H1 (cell line): ENCODE results near the gene NKAIN2. TPM values are rescaled to one million over a fixed set of nuclear protein-coding genes. Genes with fewer than 3 reads are reported as not detected.

Experiments
- CTCF ChIA-PET: fragments of 300-600 bp; sonication (Branson Sonifier 250); formaldehyde crosslinking; loops from one replicate; lab custom pipeline; 2021; ENCODE audit not compliant: partially characterized antibody; lab: Charles Lee
- POLR2A ChIA-PET: fragments of 300-600 bp; sonication (Branson Sonifier 250); formaldehyde crosslinking; loops from one replicate; lab custom pipeline; 2021; ENCODE audit warnings: inconsistent platforms; ENCODE audit not compliant: partially characterized antibody; lab: Charles Lee
- DNase-seq, 2 experiments: peaks; one replicate each; pipeline versions ENCODE4 v3.0.0 to v3.0.0-alpha.2; 2010 to 2022; ENCODE audit warnings: low spot score in 2 of 2, low read depth in 1 of 2, mixed read lengths in 1 of 2
- FAIRE-seq: peaks from 2 replicates; lab custom pipeline; 2011; peaks lifted over from hg19 to GRCh38; lab: Jason Lieb, UNC
- H2AFZ ChIP-seq: 2 replicates; pipeline ENCODE4 v1.8.1; 2012; ENCODE audit warnings: low read length, inconsistent platforms
- H2AK5ac ChIP-seq: 2 replicates; pipeline ENCODE4 v1.6.1; 2013; ENCODE audit warnings: low read depth, low read length
- H2BK120ac ChIP-seq: replicated peaks from 2 replicates; pipeline ENCODE3; 2013; ENCODE audit warnings: low read depth, low read length, inconsistent platforms
- H2BK12ac ChIP-seq: 2 replicates; pipeline ENCODE4 v1.6.1; 2013; ENCODE audit warnings: low read depth, low read length
- H2BK15ac ChIP-seq: 2 replicates; pipeline ENCODE4 v1.6.1; 2013; ENCODE audit warnings: low read length
- H2BK20ac ChIP-seq: 2 replicates; pipeline ENCODE4 v1.6.1; 2013; ENCODE audit warnings: low read length
- H2BK5ac ChIP-seq: 2 replicates; pipeline ENCODE4 v1.6.1; 2013; ENCODE audit warnings: low read depth, low read length
- H3K14ac ChIP-seq: 2 replicates; pipeline ENCODE4 v1.6.1; 2013; ENCODE audit warnings: inconsistent platforms; ENCODE audit not compliant: insufficient read length
- H3K18ac ChIP-seq: 2 replicates; pipeline ENCODE4 v1.6.1; 2013; ENCODE audit warnings: low read length; ENCODE audit errors: extremely low read depth
- H3K23ac ChIP-seq: 2 replicates; pipeline ENCODE4 v1.6.1; 2013; ENCODE audit warnings: inconsistent platforms; ENCODE audit not compliant: insufficient read length
- H3K23me2 ChIP-seq: 2 replicates; pipeline ENCODE4 v1.6.1; 2013; ENCODE audit warnings: low read depth, low read length
- H3K27ac ChIP-seq: 2 replicates; pipeline ENCODE4 v1.6.1; 2011; ENCODE audit warnings: low read depth, low read length, inconsistent platforms
- H3K27me3 ChIP-seq, 4 experiments: replicated peaks in 1 of 4; 1 replicate in 1 of 4; 2 replicates in 3 of 4; pipeline versions ENCODE4 v1.6.1 to v1.8.1; 2011 to 2013; ENCODE audit warnings: low read length in 3 of 4, mild to moderate bottlenecking in 3 of 4, inconsistent platforms in 2 of 4, mixed read lengths in 2 of 4, moderate library complexity in 1 of 4; ENCODE audit not compliant: control insufficient read depth in 3 of 4, insufficient read depth in 3 of 4; ENCODE audit errors: extremely low read depth in 1 of 4
- H3K36me3 ChIP-seq, 4 experiments: 2 replicates each; pipeline versions ENCODE4 v1.6.1 to v1.8.1; 2011 to 2013; ENCODE audit warnings: mild to moderate bottlenecking in 4 of 4, low read length in 3 of 4, moderate library complexity in 2 of 4, control low read depth in 1 of 4, inconsistent platforms in 1 of 4; ENCODE audit not compliant: insufficient read depth in 4 of 4, control insufficient read depth in 2 of 4
- H3K4ac ChIP-seq: replicated peaks from 2 replicates; pipeline ENCODE3; 2013; ENCODE audit warnings: low read length, low read depth, mixed read lengths, inconsistent platforms; ENCODE audit not compliant: insufficient read length
- H3K4me1 ChIP-seq, 4 experiments: replicated peaks in 1 of 4; 1 replicate in 1 of 4; 2 replicates in 3 of 4; pipeline versions ENCODE4 v1.6.1 to v1.8.1; 2011 to 2013; ENCODE audit warnings: low read length in 3 of 4, inconsistent platforms in 2 of 4, mixed read lengths in 1 of 4; ENCODE audit not compliant: insufficient read depth in 4 of 4, control insufficient read depth in 3 of 4
- H3K4me2 ChIP-seq, 2 experiments: 2 replicates each; pipeline versions ENCODE4 v1.6.1 to v1.8.1; 2011 to 2013; ENCODE audit warnings: low read depth in 2 of 2, low read length in 2 of 2, control low read depth in 1 of 2, inconsistent platforms in 1 of 2, mild to moderate bottlenecking in 1 of 2; ENCODE audit not compliant: insufficient read depth in 1 of 2
- H3K4me3 ChIP-seq, 4 experiments: fragments of 200-600, 300-600 bp in 1 of 4; sonication (generic), shearing (Covaris generic), sonication (Bioruptor Twin) in 1 of 4; 2 replicates each; pipeline versions ENCODE4 v1.5.1 to v1.8.1; 2011 to 2016; ENCODE audit warnings: low read length in 4 of 4, low read depth in 3 of 4, control low read depth in 2 of 4, inconsistent platforms in 2 of 4, mild to moderate bottlenecking in 2 of 4, mixed read lengths in 1 of 4, moderate library complexity in 1 of 4; ENCODE audit not compliant: insufficient read depth in 2 of 4; ENCODE audit errors: extremely low read depth in 1 of 4
- H3K56ac ChIP-seq: replicated peaks from 2 replicates; pipeline ENCODE3; 2013; ENCODE audit warnings: low read depth, mild to moderate bottlenecking, mixed read lengths, low read length, inconsistent platforms; ENCODE audit not compliant: insufficient read length
- H3K79me1 ChIP-seq: 2 replicates; pipeline ENCODE4 v1.6.1; 2013; ENCODE audit warnings: low read depth, low read length, control low read depth
- H3K79me2 ChIP-seq, 2 experiments: 2 replicates each; pipeline versions ENCODE4 v1.6.1 to v1.8.1; 2012 to 2013; ENCODE audit warnings: low read length in 2 of 2, mild to moderate bottlenecking in 2 of 2, inconsistent platforms in 1 of 2; ENCODE audit not compliant: insufficient read depth in 2 of 2, control insufficient read depth in 1 of 2
- H3K9ac ChIP-seq, 4 experiments: replicated peaks in 1 of 4; 1 replicate in 1 of 4; 2 replicates in 3 of 4; pipeline versions ENCODE4 v1.6.1 to v1.8.1; 2011 to 2013; ENCODE audit warnings: low read depth in 3 of 4, low read length in 3 of 4, control low read depth in 2 of 4, mild to moderate bottlenecking in 2 of 4, moderate library complexity in 2 of 4, inconsistent platforms in 1 of 4; ENCODE audit errors: extremely low read depth in 1 of 4
- H3K9me3 ChIP-seq, 2 experiments: 2 replicates each; pipeline versions ENCODE4 v1.6.1 to v1.8.1; 2012 to 2013; ENCODE audit warnings: mild to moderate bottlenecking in 2 of 2, moderate library complexity in 2 of 2, control low read depth in 1 of 2, inconsistent platforms in 1 of 2, low read depth in 1 of 2, low read length in 1 of 2, mixed read lengths in 1 of 2; ENCODE audit not compliant: insufficient read depth in 2 of 2
- H4K20me1 ChIP-seq, 2 experiments: replicated peaks in 1 of 2; 2 replicates each; pipeline versions ENCODE3 to v1.8.1; 2011 to 2013; ENCODE audit warnings: inconsistent platforms in 2 of 2, low read length in 2 of 2, mild to moderate bottlenecking in 1 of 2; ENCODE audit not compliant: insufficient read depth in 2 of 2, control insufficient read depth in 1 of 2
- H4K5ac ChIP-seq: 2 replicates; pipeline ENCODE4 v1.6.1; 2013; ENCODE audit warnings: low read length, low read depth, mixed read lengths, inconsistent platforms; ENCODE audit not compliant: insufficient read length
- H4K8ac ChIP-seq: 2 replicates; pipeline ENCODE4 v1.8.0; 2013; ENCODE audit warnings: mild to moderate bottlenecking, moderate library complexity, low read length, inconsistent platforms; ENCODE audit not compliant: insufficient read depth; ENCODE audit errors: extremely low read depth
- H4K91ac ChIP-seq: replicated peaks from 2 replicates; pipeline ENCODE3; 2013; ENCODE audit warnings: low read length, mixed read lengths, inconsistent platforms; ENCODE audit not compliant: insufficient read length
- EZH2 ChIP-seq: fragments of 200-600 bp; sonication (generic); IDR thresholded peaks from 2 replicates; pipeline ENCODE4 v1.7.1; 2012; ENCODE audit warnings: low read depth, mild to moderate bottlenecking, moderate library complexity, low read length, inconsistent platforms; ENCODE audit not compliant: severe bottlenecking
- SP1 ChIP-seq: IDR thresholded peaks from 2 replicates; pipeline ENCODE4 v1.6.1; 2011; ENCODE audit warnings: low read depth, low read length
- SUZ12 ChIP-seq: fragments of 200-600 bp; sonication (generic); IDR thresholded peaks from 2 replicates; pipeline ENCODE4 v1.6.1; 2012; ENCODE audit warnings: mild to moderate bottlenecking, inconsistent platforms, low read length, moderate library complexity, mixed read lengths
- TEAD4 ChIP-seq: IDR thresholded peaks from 2 replicates; pipeline ENCODE4 v1.6.1; 2012; ENCODE audit warnings: low read depth, low read length, inconsistent platforms, mixed read lengths
- WGBS, 2 experiments: shearing (Covaris generic) in 1 of 2; methylation state at CpG; one replicate each; pipeline versions ENCODE4 v1.1.6 to v1.1.7; 2013 to 2015; ENCODE audit warnings: low lambda C conversion rate in 2 of 2, mixed read lengths in 2 of 2, inconsistent platforms in 1 of 2, low coverage in 1 of 2, missing lambda C conversion rate in 1 of 2; ENCODE audit not compliant: insufficient replicate concordance in 2 of 2, insufficient coverage in 1 of 2, insufficient read length in 1 of 2; ENCODE audit errors: extremely low coverage in 1 of 2, missing lambda C conversion rate in 1 of 2; 5-methylcytosine and 5-hydroxymethylcytosine counted together
- polyA plus RNA-seq, 7 experiments: library from polyadenylated mRNA; depleted of rRNA in 3 of 7; stranded (reverse) in 5 of 7; unstranded in 2 of 7; fragments of >200 nt in 5 of 7; fragments of 200-250 nt in 2 of 7; gene quantifications; 1 replicate in 5 of 7; 2 replicates in 1 of 7; 4 replicates in 1 of 7; pipeline versions ENCODE4 v1.2.1 to v1.2.3, GENCODE V29; 2011 to 2013; ENCODE audit warnings: missing spikeins in 2 of 7, mixed read lengths in 2 of 7
- total RNA-seq: library from RNA; stranded (reverse); fragmentation: NEBNext Ultra II Directional; extraction: Animal tissue kit (Norgen Biotek cat#: 25700); gene quantifications from 2 replicates; pipeline ENCODE4 v1.2.1, GENCODE V29; 2021

The NKAIN2 gene
- total and polyA plus RNA-seq, 2 of the 8 experiments (the other 6 are each of a cell fraction or from before 2014, with no cell fraction given), result 0.20 to 0.34 TPM

GRCh38 chr6:124149646-124150045 is 346.0 kb downstream of the NKAIN2 start:
- Histone ChIP-seq H3K56ac (no peak overlapping the region), H3K9ac (no peak overlapping the region), H4K91ac (no peak overlapping the region), H3K4me2 (no peak overlapping the region), H3K9me3 (no peaks in the 10 kb centered on the region), H3K79me1 (no peaks in the 10 kb centered on the region), H3K4ac (no peak overlapping the region), H2AFZ (no peak overlapping the region), H2BK15ac (no peak overlapping the region), H2AK5ac (no peak overlapping the region), H4K20me1 (no peaks in the 10 kb centered on the region), H3K14ac (no peak overlapping the region), H2BK20ac (no peak overlapping the region), H2BK12ac (no peak overlapping the region), H3K23ac (no peak overlapping the region), H3K4me1 (peaks cover 0 to 4% (median 0%) of the 10 kb centered on the region in 4 experiments; a peak in 1 of 7 replicates), H2BK5ac (no peak overlapping the region), H3K4me3 (no peak overlapping the region), H4K8ac (no peak overlapping the region), H4K5ac (no peak overlapping the region), H3K23me2 (no peaks in the 10 kb centered on the region), H3K79me2 (no peaks in the 10 kb centered on the region), H3K27me3 (no peaks in the 10 kb centered on the region), H3K27ac (no peak overlapping the region), H3K36me3 (no peaks in the 10 kb centered on the region), H3K18ac (no peak overlapping the region), H2BK120ac (no peak overlapping the region)
- CTCF ChIA-PET, result no interaction called here
- WGBS, 2 experiments, result 93% methylated on average over 4 of the region's 4 CpGs; no CpG with 5 or more reads in 1 of the 2 experiments
- DNase-seq (no peak), FAIRE-seq (no peak)
- POLR2A ChIA-PET, result no interaction called here
- no peak for TF ChIP-seq TEAD4
- TF ChIP-seq SUZ12, result no peak
- TF ChIP-seq EZH2, result no peak
- no peak for TF ChIP-seq SP1
